Measurements from ENCODE around the gene SETBP1.

GRCh38 chr18:44695503-44695902 is 14.8 kb downstream of the SETBP1 start:
- TF ChIP-seq, protein P1, sequence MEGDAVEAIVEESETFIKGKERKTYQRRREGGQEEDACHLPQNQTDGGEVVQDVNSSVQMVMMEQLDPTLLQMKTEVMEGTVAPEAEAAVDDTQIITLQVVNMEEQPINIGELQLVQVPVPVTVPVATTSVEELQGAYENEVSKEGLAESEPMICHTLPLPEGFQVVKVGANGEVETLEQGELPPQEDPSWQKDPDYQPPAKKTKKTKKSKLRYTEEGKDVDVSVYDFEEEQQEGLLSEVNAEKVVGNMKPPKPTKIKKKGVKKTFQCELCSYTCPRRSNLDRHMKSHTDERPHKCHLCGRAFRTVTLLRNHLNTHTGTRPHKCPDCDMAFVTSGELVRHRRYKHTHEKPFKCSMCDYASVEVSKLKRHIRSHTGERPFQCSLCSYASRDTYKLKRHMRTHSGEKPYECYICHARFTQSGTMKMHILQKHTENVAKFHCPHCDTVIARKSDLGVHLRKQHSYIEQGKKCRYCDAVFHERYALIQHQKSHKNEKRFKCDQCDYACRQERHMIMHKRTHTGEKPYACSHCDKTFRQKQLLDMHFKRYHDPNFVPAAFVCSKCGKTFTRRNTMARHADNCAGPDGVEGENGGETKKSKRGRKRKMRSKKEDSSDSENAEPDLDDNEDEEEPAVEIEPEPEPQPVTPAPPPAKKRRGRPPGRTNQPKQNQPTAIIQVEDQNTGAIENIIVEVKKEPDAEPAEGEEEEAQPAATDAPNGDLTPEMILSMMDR (conservative IDR thresholded peaks at IDR 0.05 in 1 of 2, IDR thresholded peaks at IDR 0.05 in 1 of 2; ENCODE audit: extremely low read depth in 1 of 2, insufficient read depth in 1 of 2, low read depth in 1 of 2, low read length in 2 of 2), result no peak
- TF ChIP-seq EZH2 (IDR thresholded peaks at IDR 0.05; ENCODE audit: borderline replicate concordance, low read length), result no peak
